IMR-90 (cell line): Measurements from ENCODE around the gene ANKRD6. TPM values are rescaled to one million over a fixed set of nuclear protein-coding genes. Genes with fewer than 3 reads are reported as not detected.

Source experiments
- ATAC-seq: fragments of 200-7000 bp; cut with Tn5 transposase; 2 replicates; pipeline ENCODE4 v1.9.1; 2020; ENCODE audit warnings: low read depth, mild to moderate bottlenecking, moderate library complexity
- BruUV-seq: library from RNA; stranded (reverse); fragments of 400-500 nt; replicated peaks from 2 replicates; lab custom pipeline; 2021; lab: Mats Ljungman, UMichigan
- CTCF ChIA-PET: fragments of 300-600 bp; formaldehyde crosslinking; extraction: SDS; loops from one replicate; lab custom pipeline; 2021; ENCODE audit warnings: antibody characterized with exemption; lab: Yijun Ruan, JAX
- POLR2A ChIA-PET: fragments of 300-600 bp; sonication (Branson Sonifier 250); formaldehyde crosslinking; loops from one replicate; lab custom pipeline; 2022; ENCODE audit warnings: antibody characterized with exemption; ENCODE audit not compliant: unreplicated experiment; lab: Charles Lee
- DNase-seq: peaks from one replicate; pipeline ENCODE4 v3.0.0; 2013
- H2AFZ ChIP-seq: replicated peaks from 2 replicates; pipeline ENCODE3; 2013; ENCODE audit warnings: low read length, mild to moderate bottlenecking; ENCODE audit not compliant: poor library complexity
- H2AK5ac ChIP-seq: 2 replicates; pipeline ENCODE4 v1.6.1; 2013; ENCODE audit warnings: low read depth, low read length, inconsistent platforms
- H2AK9ac ChIP-seq: replicated peaks from 2 replicates; pipeline ENCODE3; 2013; ENCODE audit warnings: mild to moderate bottlenecking, low read depth, low read length, moderate library complexity; ENCODE audit not compliant: poor library complexity
- H2BK120ac ChIP-seq: 2 replicates; pipeline ENCODE4 v1.6.1; 2013; ENCODE audit warnings: low read depth, low read length, inconsistent platforms
- H2BK15ac ChIP-seq: 3 replicates; pipeline ENCODE4 v1.6.1; 2013; ENCODE audit warnings: low read depth, low read length, inconsistent platforms
- H2BK20ac ChIP-seq: 2 replicates; pipeline ENCODE4 v1.6.1; 2013; ENCODE audit warnings: low read depth, mild to moderate bottlenecking, inconsistent platforms, low read length, moderate library complexity
- H2BK5ac ChIP-seq: 2 replicates; pipeline ENCODE4 v1.6.1; 2013; ENCODE audit warnings: mild to moderate bottlenecking, low read depth, low read length, inconsistent platforms; ENCODE audit not compliant: poor library complexity, severe bottlenecking
- H3K14ac ChIP-seq: replicated peaks from 2 replicates; pipeline ENCODE4 v1.6.1; 2013; ENCODE audit warnings: low read depth, low read length, inconsistent platforms
- H3K18ac ChIP-seq: 2 replicates; pipeline ENCODE4 v1.6.1; 2013; ENCODE audit warnings: low read depth, low read length, control low read depth
- H3K23ac ChIP-seq: 2 replicates; pipeline ENCODE4 v1.6.1; 2013; ENCODE audit warnings: low read depth, low read length, inconsistent platforms
- H3K27ac ChIP-seq: 2 replicates; pipeline ENCODE4 v1.5.1; 2013; ENCODE audit warnings: mild to moderate bottlenecking, control low read depth, low read length; ENCODE audit not compliant: insufficient read depth
- H3K27me3 ChIP-seq: 2 replicates; pipeline ENCODE4 v1.6.1; 2013; ENCODE audit warnings: low read length; ENCODE audit not compliant: control insufficient read depth, insufficient read depth
- H3K36me3 ChIP-seq: 2 replicates; pipeline ENCODE4 v1.6.1; 2013; ENCODE audit warnings: low read length, mixed read lengths; ENCODE audit not compliant: control insufficient read depth, insufficient read depth
- H3K4ac ChIP-seq: 2 replicates; pipeline ENCODE4 v1.6.1; 2013; ENCODE audit warnings: low read depth, low read length, inconsistent platforms
- H3K4me1 ChIP-seq: 2 replicates; pipeline ENCODE4 v1.6.1; 2013; ENCODE audit warnings: low read length, mixed read lengths; ENCODE audit not compliant: control insufficient read depth, insufficient read depth
- H3K4me2 ChIP-seq: 2 replicates; pipeline ENCODE4 v1.6.1; 2013; ENCODE audit warnings: low read depth, mild to moderate bottlenecking, control low read depth, low read length, moderate library complexity
- H3K4me3 ChIP-seq: 2 replicates; pipeline ENCODE4 v1.5.1; 2013; ENCODE audit warnings: low read depth, mild to moderate bottlenecking, control low read depth, low read length, moderate library complexity; ENCODE audit not compliant: insufficient read depth
- H3K56ac ChIP-seq: 2 replicates; pipeline ENCODE4 v1.6.1; 2013; ENCODE audit warnings: low read length, inconsistent platforms; ENCODE audit not compliant: insufficient read depth; ENCODE audit errors: extremely low read depth
- H3K79me1 ChIP-seq, 2 experiments: 2 replicates each; pipeline ENCODE4 v1.6.1; 2013; ENCODE audit warnings: low read length in 2 of 2, inconsistent platforms in 1 of 2, low read depth in 1 of 2
- H3K9ac ChIP-seq: 2 replicates; pipeline ENCODE4 v1.6.1; 2013; ENCODE audit warnings: low read depth, low read length, control low read depth
- H3K9me1 ChIP-seq: 2 replicates; pipeline ENCODE4 v1.6.1; 2013; ENCODE audit warnings: low read length, inconsistent platforms; ENCODE audit not compliant: insufficient read depth
- H3K9me3 ChIP-seq: 2 replicates; pipeline ENCODE4 v1.6.1; 2013; ENCODE audit warnings: low read length; ENCODE audit not compliant: control insufficient read depth, insufficient read depth
- H4K20me1 ChIP-seq: 2 replicates; pipeline ENCODE4 v1.6.1; 2013; ENCODE audit warnings: low read length, inconsistent platforms; ENCODE audit not compliant: insufficient read depth
- H4K5ac ChIP-seq: 2 replicates; pipeline ENCODE4 v1.6.1; 2013; ENCODE audit warnings: mild to moderate bottlenecking, low read depth, low read length, control low read depth
- H4K8ac ChIP-seq, 2 experiments: 2 replicates each; pipeline ENCODE4 v1.6.1; 2013; ENCODE audit warnings: low read depth in 2 of 2, low read length in 2 of 2, control low read depth in 1 of 2, inconsistent platforms in 1 of 2
- H4K91ac ChIP-seq: 2 replicates; pipeline ENCODE4 v1.6.1; 2013; ENCODE audit warnings: low read depth, low read length, inconsistent platforms; ENCODE audit not compliant: insufficient read depth
- BHLHE40 ChIP-seq: fragments of 150-350 bp; IDR thresholded peaks from 2 replicates; pipeline ENCODE4 v1.6.1; 2016; ENCODE audit warnings: mild to moderate bottlenecking, low read depth, low read length
- MAZ ChIP-seq: IDR thresholded peaks from 2 replicates; pipeline ENCODE4 v1.6.1; 2012; ENCODE audit warnings: low read depth, mild to moderate bottlenecking, low read length, improper control_type of control experiment, moderate library complexity, borderline replicate concordance
- WGBS, 2 experiments: methylation state at CpG; one replicate each; pipeline versions ENCODE4 v1.1.5 to v1.1.7; 2013; ENCODE audit warnings: missing lambda C conversion rate in 2 of 2; ENCODE audit not compliant: insufficient read length in 1 of 2; ENCODE audit errors: extremely low coverage in 2 of 2; 5-methylcytosine and 5-hydroxymethylcytosine counted together
- dilution Hi-C: fragments of 300-500 bp; cut with HindIII; formaldehyde crosslinking; loops from one replicate; pipeline ENCODE4 v1.14.3; 2018; ENCODE audit warnings: low sequenced_read_pairs; ENCODE audit not compliant: unreplicated experiment
- in situ Hi-C: fragments of 300-500 bp; cut with MboI; formaldehyde crosslinking; loops from 3 replicates; pipeline ENCODE4 v1.14.3; 2019; ENCODE audit warnings: low sequenced_read_pairs, inconsistent platforms, mixed read lengths
- intact Hi-C: fragments of 100-400 bp; cut with micrococcal nuclease; formaldehyde crosslinking; loops from 2 replicates; pipeline ENCODE4 v1.10.0; 2022
- polyA plus RNA-seq, 3 experiments: library from polyadenylated mRNA; depleted of rRNA; stranded (reverse); fragments of >200 nt; gene quantifications; 2 replicates each; pipeline ENCODE4 v1.2.3, GENCODE V29; 2012; ENCODE audit warnings: low replicate concordance in 1 of 3
- total RNA-seq: library from RNA; depleted of rRNA; stranded (reverse); fragments of >200 nt; gene quantifications from 2 replicates; pipeline ENCODE4 v1.2.3, GENCODE V29; 2012

The ANKRD6 gene
- total and polyA plus RNA-seq, 2 of the 4 experiments (the other 2 are of a cell fraction): 0.12 to 0.18 TPM

GRCh38 chr6:89574910-89575561 is 142.1 kb downstream of the ANKRD6 start:
- Histone ChIP-seq H3K9ac (no peak overlapping the region), H3K36me3 (no peaks in the 10 kb centered on the region), H2AK9ac (no peak overlapping the region), H3K4me2 (no peak overlapping the region), H2AFZ (no peak overlapping the region), H3K14ac (no peak overlapping the region), H4K20me1 (no peaks in the 10 kb centered on the region), H3K79me1 (no peaks in the 10 kb centered on the region), H2BK120ac (no peak overlapping the region), H3K18ac (no peak overlapping the region), H4K8ac (no peak overlapping the region), H3K23ac (no peak overlapping the region), H3K4ac (no peak overlapping the region), H4K91ac (no peak overlapping the region), H2BK20ac (no peak overlapping the region), H2BK5ac (no peak overlapping the region), H2AK5ac (no peak overlapping the region), H3K27ac (no peak overlapping the region), H4K5ac (no peak overlapping the region), H3K4me1 (no peaks in the 10 kb centered on the region), H3K27me3 (no peaks in the 10 kb centered on the region), H3K56ac (no peak overlapping the region), H3K9me1 (no peaks in the 10 kb centered on the region), H2BK15ac (no peak overlapping the region), H3K4me3 (no peak overlapping the region), H3K9me3 (no peaks in the 10 kb centered on the region)
- POLR2A ChIA-PET: no interaction called here
- no TSS peak for BruUV-seq
- no CpG with 5 or more reads among the region's 2 CpGs for WGBS, 2 experiments
- dilution Hi-C loops (no loop called here), in situ Hi-C loops (no loop called here), intact Hi-C loops (no loop called here)
- no peak for TF ChIP-seq BHLHE40
- TF ChIP-seq MAZ: no peak
- no peak for DNase-seq
- ATAC-seq: no peak
- CTCF ChIA-PET: no interaction called here
